HepG2 (cell line): ENCODE measurements around the gene AKAP7.

Experiments used
- CTCF ChIP-seq: sonication (generic); formaldehyde crosslinking; IDR thresholded peaks from 2 replicates; pipeline ENCODE4 v1.5.0; 2020; ENCODE audit warnings: mild to moderate bottlenecking, missing genetic modification reagents, moderate library complexity
- FOXM1 ChIP-seq: sonication (generic); formaldehyde crosslinking; IDR thresholded peaks from 2 replicates; pipeline ENCODE4 v1.5.0; 2020; ENCODE audit warnings: missing genetic modification reagents
- HHEX ChIP-seq: IDR thresholded peaks from 2 replicates; pipeline ENCODE4 v1.6.1; 2016; ENCODE audit warnings: control low read depth
- MXI1 ChIP-seq: IDR thresholded peaks from 3 replicates; pipeline ENCODE4 v1.6.1; 2012; ENCODE audit warnings: low read depth, low read length, inconsistent platforms, borderline replicate concordance
- MYC ChIP-seq: sonication (generic); formaldehyde crosslinking; IDR thresholded peaks from 2 replicates; pipeline ENCODE4 v1.9.0; 2021; ENCODE audit warnings: missing genetic modification reagents, borderline replicate concordance
- RFX5 ChIP-seq: IDR thresholded peaks from 2 replicates; pipeline ENCODE4 v1.6.1; 2011; ENCODE audit warnings: low read depth, low read length, improper control_type of control experiment
- YY1 ChIP-seq: IDR thresholded peaks from 2 replicates; pipeline ENCODE4 v1.6.1; 2011; ENCODE audit warnings: low read length, low read depth, moderate library complexity, mild to moderate bottlenecking; ENCODE audit not compliant: insufficient read depth, insufficient replicate concordance
- ZNF143 ChIP-seq: sonication (generic); formaldehyde crosslinking; IDR thresholded peaks from 2 replicates; pipeline ENCODE4 v1.4.0; 2020; ENCODE audit warnings: missing genetic modification reagents
- ZNF280B ChIP-seq: sonication (generic); formaldehyde crosslinking; IDR thresholded peaks from 2 replicates; pipeline ENCODE4 v1.5.0; 2020; ENCODE audit warnings: missing genetic modification reagents, mild to moderate bottlenecking, borderline replicate concordance
- TF ChIP-seq, protein P1 (sequence below): sonication (generic); formaldehyde crosslinking; IDR thresholded peaks from 2 replicates; pipeline ENCODE4 v1.4.0; 2020; ENCODE audit warnings: missing genetic modification reagents

DNA sequence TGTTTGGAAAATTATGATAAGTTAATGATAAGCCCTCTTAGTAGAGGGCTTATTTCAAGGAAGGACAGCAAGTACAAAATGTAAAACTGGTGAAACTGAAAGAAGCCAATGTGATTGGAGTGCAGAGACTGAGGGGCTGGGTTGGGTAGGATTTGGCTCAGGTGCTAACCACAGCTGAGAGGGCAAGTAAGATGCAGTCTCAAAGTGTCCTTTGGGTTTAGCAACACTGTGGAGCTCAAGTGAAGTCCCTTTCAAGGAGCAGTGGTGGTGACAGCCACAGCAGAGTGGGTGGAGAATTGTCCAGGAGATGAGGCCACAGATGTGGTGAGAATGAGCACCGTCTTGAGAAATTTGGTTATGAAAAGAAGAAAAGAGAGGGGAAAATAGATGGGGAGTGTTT, 181.4 kb downstream of the AKAP7 start:
- no peak for TF ChIP-seq ZNF143
- no peak for TF ChIP-seq CTCF (CRISPR knock-in tag)
- TF ChIP-seq MYC (CRISPR knock-in tag), result no peak
- TF ChIP-seq MXI1, result no peak
- TF ChIP-seq FOXM1 (CRISPR knock-in tag), result no peak
- no peak for TF ChIP-seq RFX5
- TF ChIP-seq YY1, result no peak
- TF ChIP-seq ZNF280B (CRISPR knock-in tag), result no peak
- no peak for TF ChIP-seq HHEX (CRISPR knock-in tag)
- TF ChIP-seq, protein P1, sequence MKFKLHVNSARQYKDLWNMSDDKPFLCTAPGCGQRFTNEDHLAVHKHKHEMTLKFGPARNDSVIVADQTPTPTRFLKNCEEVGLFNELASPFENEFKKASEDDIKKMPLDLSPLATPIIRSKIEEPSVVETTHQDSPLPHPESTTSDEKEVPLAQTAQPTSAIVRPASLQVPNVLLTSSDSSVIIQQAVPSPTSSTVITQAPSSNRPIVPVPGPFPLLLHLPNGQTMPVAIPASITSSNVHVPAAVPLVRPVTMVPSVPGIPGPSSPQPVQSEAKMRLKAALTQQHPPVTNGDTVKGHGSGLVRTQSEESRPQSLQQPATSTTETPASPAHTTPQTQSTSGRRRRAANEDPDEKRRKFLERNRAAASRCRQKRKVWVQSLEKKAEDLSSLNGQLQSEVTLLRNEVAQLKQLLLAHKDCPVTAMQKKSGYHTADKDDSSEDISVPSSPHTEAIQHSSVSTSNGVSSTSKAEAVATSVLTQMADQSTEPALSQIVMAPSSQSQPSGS (CRISPR knock-in tag), result no peak
